NT2/D1 (cell line): ENCODE measurements around the gene MALSU1.

Experiments used
- DNase-seq: peaks from one replicate; pipeline ENCODE4 v3.0.0-alpha.2; 2011; ENCODE audit warnings: low read depth, low spot score
- H3K27me3 ChIP-seq: 2 replicates; pipeline ENCODE4 v1.6.0; 2011; ENCODE audit warnings: mild to moderate bottlenecking; ENCODE audit not compliant: insufficient read length, insufficient read depth
- H3K36me3 ChIP-seq: 2 replicates; pipeline ENCODE4 v1.6.1; 2011; ENCODE audit warnings: mild to moderate bottlenecking, low read length, mixed read lengths; ENCODE audit not compliant: insufficient read depth, insufficient read length
- H3K4me1 ChIP-seq: 2 replicates; pipeline ENCODE4 v1.5.1; 2011; ENCODE audit not compliant: insufficient read depth, insufficient read length
- H3K4me3 ChIP-seq: 2 replicates; pipeline ENCODE4 v1.5.1; 2011; ENCODE audit warnings: low read depth; ENCODE audit not compliant: insufficient read length
- H3K9ac ChIP-seq: 2 replicates; pipeline ENCODE4 v1.6.0; 2011; ENCODE audit warnings: low read depth; ENCODE audit not compliant: insufficient read length
- H3K9me3 ChIP-seq: 2 replicates; pipeline ENCODE4 v1.5.1; 2011; ENCODE audit warnings: mild to moderate bottlenecking, low read length; ENCODE audit not compliant: insufficient read depth
- SUZ12 ChIP-seq: IDR thresholded peaks from 2 replicates; pipeline ENCODE4 v1.6.1; 2011; ENCODE audit not compliant: insufficient read length, insufficient read depth; ENCODE audit errors: extremely low read depth
- YY1 ChIP-seq: IDR thresholded peaks from 2 replicates; pipeline ENCODE4 v1.6.1; 2011; ENCODE audit not compliant: insufficient read length, insufficient read depth
- ZNF274 ChIP-seq: IDR thresholded peaks from 2 replicates; pipeline ENCODE4 v1.6.1; 2011; ENCODE audit warnings: mild to moderate bottlenecking, low read depth, low read length

Gene MALSU1

DNA sequence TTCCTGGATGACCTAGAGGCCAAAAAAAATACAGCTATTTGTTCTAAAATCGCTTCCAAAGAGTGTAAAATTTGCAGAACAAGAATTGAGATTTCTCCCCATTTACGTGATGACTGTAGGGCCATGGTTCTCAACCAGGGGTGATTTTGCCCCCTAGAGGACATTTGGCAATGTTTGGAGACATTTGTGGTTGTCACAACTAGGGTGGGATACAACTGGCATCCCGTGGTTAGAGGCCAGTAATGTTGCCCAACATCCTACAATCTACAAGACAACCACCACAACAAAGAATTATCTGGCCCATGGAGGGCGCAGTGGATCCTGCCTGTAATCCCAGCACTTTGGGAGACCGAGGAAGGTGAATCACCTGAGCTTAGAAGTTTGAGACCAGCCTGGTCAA, 22.8 kb upstream of the MALSU1 start:
- TF ChIP-seq YY1 = no peak
- TF ChIP-seq ZNF274 = no peak
- TF ChIP-seq SUZ12 = no peak
- no peaks in the 10 kb centered on the region for H3K4me1 ChIP-seq
- no peaks in the 10 kb centered on the region for H3K36me3 ChIP-seq
- H3K9ac ChIP-seq = no peak overlapping the region
- H3K27me3 ChIP-seq = no peaks in the 10 kb centered on the region
- no peaks in the 10 kb centered on the region for H3K9me3 ChIP-seq
- no peak overlapping the region for H3K4me3 ChIP-seq
- no peak for DNase-seq

DNA sequence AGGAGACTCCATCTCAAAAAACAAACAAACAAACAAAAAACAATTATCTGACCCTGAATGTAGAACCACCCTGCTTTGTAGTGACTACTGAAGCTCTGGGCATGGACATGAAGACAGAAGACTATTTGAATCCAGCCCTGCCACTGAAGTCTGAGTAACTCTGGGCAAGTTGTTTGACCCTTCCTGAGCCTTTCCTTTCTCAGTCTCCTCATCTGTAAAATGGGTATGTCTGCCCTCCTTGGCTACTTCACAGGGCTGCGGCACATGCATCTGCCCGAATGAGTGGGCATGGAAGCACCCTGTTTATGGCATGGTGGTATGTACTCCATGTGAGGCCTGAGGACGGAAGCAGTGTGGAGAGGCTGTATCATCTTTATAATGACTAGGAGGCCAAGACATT, 22.2 kb upstream of the MALSU1 start:
- TF ChIP-seq SUZ12 (no peak), YY1 (no peak), ZNF274 (no peak)
- Histone ChIP-seq H3K36me3 (no peaks in the 10 kb centered on the region), H3K9me3 (no peaks in the 10 kb centered on the region), H3K4me1 (no peaks in the 10 kb centered on the region), H3K4me3 (no peak overlapping the region), H3K9ac (no peak overlapping the region), H3K27me3 (no peaks in the 10 kb centered on the region)
- DNase-seq = no peak

DNA sequence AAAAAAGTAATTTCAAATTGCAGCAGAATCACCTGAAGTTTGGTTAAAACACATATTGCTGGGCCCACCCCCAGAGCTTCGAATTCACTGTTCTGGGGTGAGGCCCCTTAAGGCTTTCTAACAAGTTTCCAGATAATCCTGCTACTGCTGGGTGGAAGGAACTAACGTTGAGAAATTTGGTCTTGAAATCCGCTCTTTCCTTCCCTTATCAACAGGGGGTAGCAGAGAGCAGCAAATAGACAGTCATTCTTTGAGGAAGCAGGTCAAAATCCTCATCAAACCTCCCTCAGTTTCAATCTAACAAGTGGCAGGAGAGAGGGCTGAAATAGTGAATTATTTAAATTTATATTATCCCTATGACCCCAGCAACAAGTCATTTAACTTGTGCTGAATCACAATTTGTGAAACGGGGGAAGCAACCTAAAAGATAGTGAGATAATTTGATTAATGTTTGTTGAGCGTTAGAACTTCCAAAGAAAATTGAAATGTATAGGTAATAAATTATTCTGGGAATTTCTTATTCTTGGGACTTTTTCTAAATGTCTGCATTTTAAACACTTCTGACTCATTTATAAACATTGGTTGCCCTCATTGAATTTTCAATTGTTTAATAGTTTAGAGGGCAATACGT, 21.7 kb upstream of the MALSU1 start:
- H3K9me3 ChIP-seq = no peaks in the 10 kb centered on the region
- H3K9ac ChIP-seq = no peak overlapping the region
- TF ChIP-seq ZNF274 = no peak
- TF ChIP-seq SUZ12 = no peak
- TF ChIP-seq YY1 = no peak
- no peaks in the 10 kb centered on the region for H3K36me3 ChIP-seq
- DNase-seq = peak; percentile 86
- no peak overlapping the region for H3K4me3 ChIP-seq
- H3K4me1 ChIP-seq = no peaks in the 10 kb centered on the region
- no peaks in the 10 kb centered on the region for H3K27me3 ChIP-seq

DNA sequence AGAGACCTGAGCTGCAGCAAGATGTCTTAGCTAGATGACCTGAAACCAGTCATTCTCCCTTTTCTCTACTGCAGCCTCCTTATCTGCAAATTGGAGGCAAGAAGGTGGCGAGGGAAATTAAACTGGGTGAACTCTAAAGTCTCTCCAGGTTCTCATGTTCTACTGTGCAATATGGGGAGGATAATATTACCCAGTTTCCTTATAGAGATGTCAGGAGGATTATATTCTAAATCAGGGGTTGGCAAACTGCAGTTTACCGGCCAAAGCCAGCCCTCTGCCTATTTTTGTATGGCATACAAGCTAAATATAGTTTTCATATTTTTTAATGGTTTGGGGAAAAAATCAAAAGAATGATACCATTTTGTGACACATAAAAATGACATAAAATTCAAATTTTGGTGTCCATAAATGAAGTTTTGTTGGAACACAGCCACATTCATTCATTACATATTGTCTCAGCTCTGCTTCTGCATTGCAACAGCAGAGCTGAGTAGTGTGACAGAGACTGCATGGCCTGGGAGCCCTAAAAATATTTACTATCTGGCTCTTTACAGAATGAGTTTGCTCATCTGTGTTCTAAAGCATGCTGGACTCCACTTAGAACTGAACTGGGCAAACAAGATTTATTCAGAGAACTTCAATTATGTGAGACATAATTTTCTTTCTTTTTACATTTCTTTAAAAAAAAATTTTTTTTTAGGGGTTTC, 19.2 kb upstream of the MALSU1 start:
- TF ChIP-seq YY1 (no peak), ZNF274 (no peak), SUZ12 (no peak)
- H3K9ac ChIP-seq = no peak overlapping the region
- no peaks in the 10 kb centered on the region for H3K27me3 ChIP-seq
- H3K36me3 ChIP-seq = no peaks in the 10 kb centered on the region
- no peak overlapping the region for H3K4me3 ChIP-seq
- no peaks in the 10 kb centered on the region for H3K4me1 ChIP-seq
- no peaks in the 10 kb centered on the region for H3K9me3 ChIP-seq
- DNase-seq = no peak

DNA sequence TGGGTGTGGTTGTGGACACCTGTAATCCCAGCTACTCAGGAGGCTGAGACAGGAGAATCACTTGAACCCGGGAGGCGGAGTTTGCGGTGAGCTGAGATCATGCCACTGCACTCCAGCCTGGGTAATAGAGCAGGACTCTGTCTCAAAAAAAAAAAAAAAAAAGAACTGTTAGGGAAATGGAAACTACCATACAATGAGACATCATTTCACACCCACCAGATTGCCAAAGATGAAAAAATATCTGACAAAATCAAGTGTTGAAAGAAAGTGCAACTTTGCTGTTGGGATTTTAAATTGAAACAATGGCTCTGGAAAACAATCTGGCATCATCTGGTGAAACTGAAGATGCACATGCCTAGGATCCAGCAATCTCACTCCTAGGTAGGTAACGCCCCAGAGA, 16.1 kb upstream of the MALSU1 start:
- DNase-seq = no peak
- H3K4me1 ChIP-seq = peaks cover 2% of the 10 kb centered on the region
- no peaks in the 10 kb centered on the region for H3K27me3 ChIP-seq
- no peak overlapping the region for H3K9ac ChIP-seq
- TF ChIP-seq YY1 (no peak), ZNF274 (no peak), SUZ12 (no peak)
- no peak overlapping the region for H3K4me3 ChIP-seq
- H3K9me3 ChIP-seq = no peaks in the 10 kb centered on the region
- H3K36me3 ChIP-seq = no peaks in the 10 kb centered on the region

DNA sequence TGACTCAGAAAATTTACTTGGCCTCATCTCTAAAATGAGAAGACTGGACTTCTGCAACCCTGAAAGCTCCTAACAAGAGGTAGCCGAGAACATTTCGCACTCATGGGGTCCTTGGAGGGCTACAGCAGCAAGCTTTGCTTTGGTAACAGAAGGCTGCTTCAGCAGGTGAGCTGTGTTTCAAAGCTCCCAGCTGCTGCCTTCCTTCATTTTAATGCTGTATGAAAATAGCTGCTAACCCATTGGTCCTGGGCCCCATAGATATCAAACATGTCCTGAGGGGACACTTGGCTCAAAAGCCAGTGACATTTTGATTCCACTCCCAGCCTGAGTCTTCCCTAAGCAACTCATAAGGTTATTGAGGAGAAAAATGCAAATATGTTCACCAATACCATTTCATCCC, 14.3 kb upstream of the MALSU1 start:
- H3K4me1 ChIP-seq = peaks cover 2% of the 10 kb centered on the region
- no peak for DNase-seq
- no peaks in the 10 kb centered on the region for H3K36me3 ChIP-seq
- no peaks in the 10 kb centered on the region for H3K9me3 ChIP-seq
- no peaks in the 10 kb centered on the region for H3K27me3 ChIP-seq
- no peak overlapping the region for H3K4me3 ChIP-seq
- no peak overlapping the region for H3K9ac ChIP-seq
- TF ChIP-seq ZNF274 (no peak), SUZ12 (no peak), YY1 (no peak)
